ENCODE measurements around the gene SRCAP.

Gene SRCAP

DNA sequence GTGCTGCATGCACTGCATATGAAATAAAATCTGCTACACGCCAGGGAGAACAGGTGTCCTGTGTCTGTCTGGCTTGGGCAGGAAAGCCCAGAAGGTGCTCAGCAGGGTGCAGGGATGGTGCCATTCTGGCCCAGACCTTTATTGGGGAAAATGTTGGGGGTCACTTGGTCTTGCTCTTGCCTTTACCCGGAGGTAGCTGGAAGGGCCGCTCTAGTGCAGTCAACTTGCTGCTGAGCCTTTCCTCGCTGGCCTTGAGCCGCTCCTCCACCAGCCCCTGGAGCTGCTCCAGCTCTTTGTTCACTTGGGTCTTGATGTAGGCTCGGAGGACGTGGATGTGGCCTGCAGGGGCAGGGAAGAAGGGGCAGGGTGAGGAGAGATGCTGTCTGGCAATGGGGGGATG lies 58.3 kb downstream of the SRCAP start:
- no peak for DNase-seq (ENCODE audit: low read depth)

DNA sequence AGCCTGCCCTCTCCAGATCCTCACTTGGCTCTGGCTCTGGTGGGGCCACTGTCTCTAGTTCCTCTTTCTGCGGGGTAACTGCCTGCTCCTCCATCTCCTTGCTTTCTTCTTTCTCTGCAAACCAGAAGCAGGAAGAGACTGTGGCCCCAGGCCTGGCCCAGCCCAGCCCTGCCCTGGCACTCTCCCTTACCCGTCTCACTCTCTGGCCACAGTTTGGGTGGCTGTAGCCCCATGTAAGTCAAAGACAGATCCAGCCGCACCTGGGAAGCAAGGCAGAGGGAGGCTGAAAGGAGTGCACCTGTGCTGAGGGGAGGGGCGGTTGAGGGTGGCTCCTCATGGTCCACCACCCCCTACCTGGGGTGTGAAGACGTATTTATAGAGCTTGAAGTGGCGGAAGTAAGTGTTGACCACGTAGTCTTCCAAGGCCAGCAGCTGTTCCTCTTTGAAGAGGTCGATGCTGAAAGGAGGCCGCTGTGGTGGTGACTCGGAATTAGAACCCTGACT lies 60.1 kb downstream of the SRCAP start:
- DNase-seq (ENCODE audit: low read depth), result peak; percentile 29

DNA sequence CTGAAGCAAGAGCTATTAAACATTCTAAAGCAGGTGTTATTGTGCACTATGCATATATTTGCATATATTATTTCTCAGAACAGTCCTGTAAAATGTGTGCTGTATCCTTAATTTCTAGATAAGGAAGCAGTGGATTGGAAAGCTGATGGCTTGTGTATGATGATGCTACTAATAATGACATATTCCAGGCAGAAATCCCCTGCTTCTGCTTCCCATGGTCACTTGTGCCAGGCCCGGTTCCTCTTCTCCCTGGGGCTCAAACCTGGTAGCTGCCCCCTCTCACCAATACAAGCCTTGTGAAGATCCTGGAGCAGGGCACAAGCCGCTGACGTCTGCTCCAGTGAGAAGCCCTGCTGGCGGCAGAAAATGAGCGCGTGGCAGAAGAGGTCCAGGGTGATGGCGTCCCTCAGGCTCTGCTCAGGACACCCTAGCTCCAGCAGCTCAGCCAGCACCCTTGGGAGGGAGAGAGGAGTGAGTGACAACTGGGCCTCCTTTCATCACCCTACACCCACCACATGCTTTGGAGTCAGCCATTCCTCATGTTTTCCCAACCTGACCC lies 61.1 kb downstream of the SRCAP start:
- DNase-seq (ENCODE audit: low read depth), result no peak

DNA sequence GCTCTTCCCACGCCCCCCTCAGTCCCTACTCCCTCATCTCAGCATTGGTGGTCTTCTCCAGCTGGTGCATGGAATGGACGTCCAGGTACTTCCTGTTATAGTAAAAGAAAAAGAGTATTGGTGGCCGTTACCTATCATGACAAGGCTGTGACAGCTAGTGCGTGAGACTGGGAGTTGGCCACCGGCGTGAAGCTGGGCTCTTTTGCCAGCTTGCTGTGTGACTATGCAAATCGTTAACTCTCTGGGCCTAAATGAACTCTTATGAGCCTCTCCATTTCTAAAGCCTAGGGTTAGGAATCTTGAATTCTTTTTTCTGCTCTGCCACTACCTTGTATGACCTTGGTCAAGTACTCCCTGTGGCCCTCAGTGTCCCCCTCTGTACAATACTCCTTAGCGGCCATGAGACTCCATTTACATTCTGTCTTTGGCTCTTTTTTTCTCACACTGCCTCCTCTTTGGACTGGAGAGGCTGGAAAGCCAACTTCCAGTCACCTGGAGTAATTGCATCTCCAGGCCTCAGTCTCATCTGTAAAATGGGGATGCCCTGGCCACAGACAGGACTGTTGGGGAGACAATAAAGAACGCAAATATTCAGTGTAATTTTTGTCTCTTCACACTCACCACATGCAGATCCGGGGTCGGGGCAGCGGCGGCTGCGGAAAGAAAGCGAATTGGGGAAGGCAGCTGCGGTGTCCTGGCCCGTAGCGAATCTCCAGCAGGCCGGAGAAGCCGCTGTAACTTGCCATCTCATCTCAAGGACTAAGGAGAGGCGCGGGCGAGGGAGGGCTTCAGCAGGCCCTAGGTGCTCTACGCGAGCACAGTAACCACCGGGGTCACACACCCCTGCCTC lies 61.8 kb downstream of the SRCAP start:
- no peak for DNase-seq (ENCODE audit: low read depth)

DNA sequence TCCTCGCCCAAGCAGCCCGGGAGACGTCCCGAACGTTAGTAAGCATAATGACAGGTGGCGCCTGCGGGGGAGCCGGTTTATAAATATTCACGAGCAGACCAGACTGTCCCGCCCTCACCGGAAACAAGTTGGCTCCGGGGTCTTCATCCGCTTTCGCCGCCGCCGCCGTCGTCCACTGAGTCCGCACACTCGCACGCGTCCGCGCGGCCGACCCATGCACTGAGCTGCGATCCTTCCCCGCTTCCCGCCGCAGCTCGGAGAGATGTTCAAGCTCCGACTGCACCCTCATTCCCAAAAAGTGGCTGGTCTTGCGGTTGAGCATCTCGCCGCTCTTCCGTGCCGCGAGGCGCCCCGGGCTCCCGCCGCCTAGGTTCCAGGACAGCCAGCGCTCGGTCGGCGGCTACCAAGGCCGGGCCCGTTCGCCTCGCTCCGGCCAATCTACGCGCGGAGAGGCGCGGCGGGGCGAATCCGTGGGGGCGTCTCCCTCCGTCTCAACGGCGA lies 62.5 kb downstream of the SRCAP start:
- peak; percentile 36 for DNase-seq (ENCODE audit: low read depth)

DNA sequence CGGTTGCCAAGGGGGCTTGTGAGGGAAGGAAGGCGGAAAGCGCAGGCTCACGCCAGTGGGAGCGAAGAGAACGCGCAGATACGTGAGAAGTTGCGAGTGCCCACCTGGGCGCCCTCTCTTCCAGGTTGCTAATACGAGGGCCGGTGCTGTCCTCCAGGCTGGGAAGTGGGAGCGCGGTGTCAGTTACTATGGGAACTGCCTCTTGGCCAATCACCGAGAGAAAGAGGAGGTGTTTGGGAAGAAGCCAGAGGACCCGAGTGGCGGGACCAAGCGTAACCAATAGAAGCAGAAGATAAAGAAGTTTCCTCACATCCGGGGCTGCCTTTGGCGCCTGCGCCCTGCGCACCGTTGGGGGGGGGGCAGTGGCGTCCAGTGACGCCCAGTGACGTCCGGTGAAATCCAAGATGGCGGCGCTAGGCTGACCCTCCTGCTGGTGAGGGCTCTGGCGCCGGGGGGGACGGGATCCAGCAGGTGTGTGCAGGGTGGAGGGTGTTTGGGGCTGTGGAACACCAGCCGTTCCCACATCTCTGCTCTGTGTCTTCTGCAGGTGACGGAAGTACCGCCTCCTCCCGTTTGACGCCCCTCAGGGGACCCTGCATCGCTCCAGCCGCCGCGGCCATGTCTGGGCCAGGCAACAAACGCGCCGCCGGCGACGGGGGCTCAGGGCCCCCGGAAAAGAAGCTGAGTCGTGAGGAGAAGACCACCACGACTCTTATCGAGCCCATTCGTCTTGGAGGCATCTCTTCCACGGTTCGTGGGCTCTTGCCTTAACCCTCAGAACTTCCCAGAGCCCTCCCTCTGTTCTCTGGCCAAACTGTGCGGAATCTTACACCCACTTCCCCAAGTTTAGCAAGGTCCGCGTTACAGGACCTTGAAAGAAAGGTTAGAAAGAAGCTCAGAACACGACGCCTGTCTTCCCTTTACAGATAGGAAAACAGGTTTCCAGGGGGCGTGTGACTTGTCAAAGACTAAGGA lies 63.2 kb downstream of the SRCAP start, which contains the start of the genes CFAP119 and RNF40:
TSS of gene CFAP119 (minus strand) at position 135 of the 975 bp plus-strand sequence. CDS start 314 bp downstream, outside the sequence.
TSS of gene RNF40 (plus strand) at position 395 of the 975 bp plus-strand sequence. CDS start at position 619, 224 bp downstream.
- DNase-seq (ENCODE audit: low read depth), result peak; percentile 88

DNA sequence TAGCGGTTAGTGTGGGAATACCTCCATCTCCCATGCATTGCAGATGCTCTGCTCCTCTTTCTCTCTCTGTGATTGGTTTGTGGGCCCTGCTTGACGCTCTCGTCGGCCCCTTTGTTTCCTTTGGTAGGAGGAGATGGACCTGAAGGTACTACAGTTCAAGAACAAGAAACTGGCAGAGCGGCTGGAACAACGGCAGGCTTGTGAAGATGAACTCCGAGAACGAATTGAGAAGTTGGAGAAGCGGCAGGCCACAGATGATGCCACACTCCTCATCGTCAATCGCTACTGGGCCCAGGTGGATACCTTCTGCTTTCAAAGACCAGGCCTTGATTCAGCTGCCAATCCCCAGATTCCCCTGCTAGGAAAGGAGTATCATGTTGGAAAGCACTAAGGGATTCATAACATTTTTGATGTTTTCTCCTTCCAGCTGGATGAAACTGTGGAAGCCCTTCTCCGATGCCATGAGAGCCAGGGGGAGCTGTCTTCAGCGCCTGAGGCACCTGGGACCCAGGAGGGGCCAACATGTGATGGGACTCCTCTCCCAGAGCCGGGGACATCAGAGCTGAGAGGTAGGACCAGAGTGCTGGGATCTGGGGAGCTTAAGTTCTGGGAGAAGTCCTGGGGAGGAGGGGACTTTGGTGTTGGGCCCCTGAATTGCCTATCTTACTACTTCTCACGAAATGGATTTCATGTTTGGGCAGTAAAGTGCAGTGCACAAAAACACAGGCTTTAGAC lies 64.2 kb downstream of the SRCAP start:
- no peak for DNase-seq (ENCODE audit: low read depth)

DNA sequence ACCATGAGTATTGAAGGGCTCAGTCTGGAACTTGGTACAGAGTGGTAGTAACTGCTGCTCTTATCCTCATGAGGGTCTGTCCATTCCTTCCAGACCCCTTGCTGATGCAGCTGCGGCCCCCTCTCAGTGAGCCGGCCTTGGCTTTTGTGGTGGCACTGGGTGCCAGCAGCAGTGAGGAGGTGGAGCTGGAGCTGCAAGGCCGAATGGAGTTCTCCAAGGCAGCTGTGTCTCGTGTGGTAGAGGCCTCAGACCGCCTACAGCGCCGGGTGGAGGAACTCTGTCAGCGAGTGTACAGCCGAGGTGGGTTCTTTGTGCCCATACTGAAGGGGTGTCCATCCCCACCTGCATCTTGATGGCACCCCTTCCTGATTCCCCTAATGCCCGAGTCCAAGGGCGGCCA lies 65.1 kb downstream of the SRCAP start:
- no peak for DNase-seq (ENCODE audit: low read depth)

DNA sequence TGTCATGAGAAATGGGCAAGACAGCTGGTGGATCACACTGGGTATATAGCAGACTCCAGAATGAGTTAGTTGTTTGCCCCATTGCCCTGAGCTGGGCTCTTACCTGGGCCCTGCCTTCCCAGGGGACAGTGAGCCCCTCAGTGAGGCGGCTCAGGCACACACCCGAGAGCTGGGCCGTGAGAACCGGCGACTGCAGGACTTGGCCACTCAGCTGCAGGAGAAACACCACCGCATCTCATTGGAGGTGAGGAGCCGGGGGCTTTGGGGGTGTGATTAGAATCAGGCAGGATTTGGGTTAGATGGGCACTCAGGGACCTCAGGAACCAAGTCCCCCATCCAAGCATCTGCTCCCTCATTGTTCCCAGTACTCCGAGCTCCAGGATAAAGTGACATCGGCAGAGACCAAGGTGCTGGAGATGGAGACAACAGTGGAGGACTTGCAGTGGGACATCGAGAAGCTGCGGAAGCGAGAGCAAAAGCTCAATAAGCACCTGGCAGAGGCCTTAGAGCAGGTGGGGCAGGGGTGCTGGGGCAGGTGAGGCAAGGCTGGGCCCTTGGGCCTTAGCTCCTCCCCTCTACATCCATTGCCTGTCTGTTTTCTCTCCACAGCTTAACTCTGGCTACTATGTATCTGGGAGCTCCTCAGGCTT lies 66.0 kb downstream of the SRCAP start:
- DNase-seq (ENCODE audit: low read depth), result no peak

DNA sequence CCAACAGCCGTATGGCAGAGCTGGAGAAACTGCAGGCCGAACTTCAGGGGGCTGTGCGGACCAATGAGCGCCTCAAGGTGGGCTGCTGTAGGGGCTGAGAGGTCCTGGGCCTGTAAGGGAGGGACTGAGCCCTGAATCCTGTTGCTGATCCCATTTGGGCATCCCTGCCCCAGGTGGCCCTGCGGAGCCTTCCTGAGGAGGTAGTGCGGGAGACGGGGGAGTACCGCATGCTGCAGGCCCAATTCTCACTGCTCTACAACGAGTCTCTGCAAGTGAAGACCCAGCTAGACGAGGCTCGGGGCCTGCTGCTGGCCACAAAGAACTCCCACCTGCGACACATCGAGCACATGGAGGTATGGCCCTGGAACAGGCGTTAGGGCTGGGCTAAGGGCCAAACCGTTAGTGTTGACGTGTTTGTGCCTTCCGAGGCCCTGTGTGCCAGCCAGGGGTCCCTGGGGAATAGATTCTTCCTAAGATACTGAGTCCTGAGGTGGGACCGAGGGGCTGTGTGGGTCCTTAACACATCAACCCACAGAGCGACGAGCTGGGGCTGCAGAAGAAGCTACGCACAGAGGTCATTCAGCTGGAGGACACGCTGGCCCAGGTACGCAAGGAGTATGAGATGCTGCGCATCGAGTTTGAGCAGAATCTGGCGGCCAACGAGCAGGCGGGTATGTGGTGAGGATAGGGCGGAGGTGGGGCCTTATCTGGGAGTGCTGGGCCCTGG lies 67.4 kb downstream of the SRCAP start:
- DNase-seq (ENCODE audit: low read depth), result no peak

DNA sequence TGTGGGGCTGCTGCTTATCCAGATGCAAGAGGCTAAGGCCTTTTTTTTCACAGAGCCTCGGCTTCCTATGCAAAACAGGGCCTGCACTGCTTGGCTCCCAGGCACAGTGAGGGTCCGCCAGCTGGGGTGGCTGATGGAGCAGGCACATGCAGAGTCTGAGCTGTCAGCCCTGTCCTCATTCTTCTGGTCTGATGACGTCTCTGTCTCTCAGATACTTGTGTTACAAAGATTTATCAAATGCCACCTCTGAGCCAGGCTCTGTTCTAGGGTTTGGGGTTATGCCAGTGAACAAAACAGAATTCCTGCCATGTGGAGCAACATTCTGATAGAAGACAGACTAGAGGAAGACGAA lies 67.9 kb downstream of the SRCAP start:
- no peak for DNase-seq (ENCODE audit: low read depth)

DNA sequence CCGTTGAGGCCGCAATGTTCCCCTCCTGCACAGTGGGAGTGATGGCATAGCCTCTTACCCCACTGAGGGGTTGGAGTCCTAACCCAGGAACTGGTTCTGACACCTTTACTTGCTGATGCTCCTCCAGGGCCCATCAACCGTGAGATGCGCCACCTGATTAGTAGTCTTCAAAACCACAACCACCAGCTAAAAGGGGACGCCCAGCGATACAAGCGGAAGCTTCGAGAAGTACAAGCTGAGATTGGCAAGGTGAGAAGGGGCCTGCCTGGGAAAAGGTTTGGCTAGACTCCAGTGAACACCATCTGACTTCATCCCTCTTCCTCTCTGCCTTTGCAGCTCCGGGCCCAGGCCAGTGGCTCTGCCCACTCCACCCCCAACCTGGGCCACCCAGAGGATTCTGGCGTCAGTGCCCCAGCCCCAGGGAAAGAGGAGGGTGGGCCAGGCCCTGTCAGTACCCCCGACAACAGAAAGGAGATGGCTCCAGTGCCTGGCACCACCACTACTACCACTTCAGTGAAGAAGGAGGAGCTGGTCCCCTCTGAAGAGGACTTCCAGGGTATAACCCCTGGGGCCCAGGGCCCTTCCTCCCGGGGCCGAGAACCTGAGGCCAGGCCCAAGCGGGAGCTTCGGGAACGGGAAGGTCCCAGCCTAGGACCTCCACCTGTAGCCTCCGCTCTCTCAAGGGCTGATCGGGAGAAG lies 68.9 kb downstream of the SRCAP start:
- DNase-seq (ENCODE audit: low read depth), result no peak

DNA sequence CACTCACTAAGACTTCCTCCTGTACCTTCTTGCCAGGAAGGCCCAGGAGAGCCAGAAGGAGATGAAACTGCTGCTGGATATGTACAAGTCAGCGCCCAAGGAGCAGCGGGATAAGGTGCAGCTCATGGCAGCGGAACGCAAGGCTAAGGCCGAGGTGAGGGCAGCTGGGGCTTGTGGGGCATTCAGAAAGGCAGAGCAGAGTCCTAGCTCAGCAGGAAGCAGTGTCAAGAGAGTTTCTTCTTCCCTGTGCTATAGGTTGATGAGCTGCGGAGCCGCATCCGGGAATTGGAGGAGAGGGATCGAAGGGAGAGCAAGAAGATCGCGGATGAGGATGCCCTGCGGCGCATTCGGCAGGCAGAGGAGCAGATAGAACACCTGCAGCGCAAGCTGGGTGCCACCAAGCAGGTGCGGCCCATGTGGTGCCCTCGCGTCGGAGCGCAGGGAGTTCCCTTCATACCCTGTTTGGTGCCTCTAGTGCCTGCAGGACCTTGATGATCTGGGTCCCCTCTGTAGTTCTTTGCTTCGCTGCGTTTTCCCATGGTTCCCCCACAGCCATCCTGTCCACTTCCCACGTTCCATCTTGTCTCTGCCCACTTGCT lies 69.7 kb downstream of the SRCAP start:
- DNase-seq (ENCODE audit: low read depth), result no peak

DNA sequence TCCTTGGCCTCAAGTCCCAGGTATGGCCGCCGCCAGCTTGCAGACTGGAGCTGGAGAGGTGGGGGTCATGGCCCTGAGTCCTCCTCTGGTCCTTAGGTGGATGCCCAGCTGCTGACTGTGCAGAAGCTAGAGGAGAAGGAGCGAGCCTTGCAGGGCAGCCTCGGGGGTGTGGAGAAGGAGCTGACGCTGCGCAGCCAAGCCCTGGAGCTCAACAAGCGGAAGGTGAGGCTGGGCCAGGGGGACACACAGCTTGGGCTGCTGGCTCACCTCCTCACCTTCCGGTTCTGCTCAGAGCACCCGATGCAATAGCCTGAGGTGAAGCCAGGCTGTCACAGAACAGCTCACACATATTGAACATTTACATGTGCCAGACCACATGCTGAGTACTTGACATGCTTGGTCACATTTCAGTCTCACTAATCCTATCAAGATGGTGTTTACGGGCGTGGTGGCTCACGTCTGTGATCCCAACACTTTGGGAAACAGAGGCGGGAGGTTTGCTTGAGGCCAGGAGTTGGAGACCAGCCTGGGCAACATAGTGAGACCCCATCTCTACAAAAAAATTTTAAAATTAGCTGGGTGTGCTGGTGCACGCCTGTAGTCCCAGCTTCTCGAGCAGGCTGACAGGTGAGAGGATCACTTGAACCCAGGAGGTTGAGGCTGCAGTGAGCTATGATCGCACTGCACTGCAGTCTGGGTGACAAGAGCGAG lies 70.6 kb downstream of the SRCAP start:
- DNase-seq (ENCODE audit: low read depth), result no peak

DNA sequence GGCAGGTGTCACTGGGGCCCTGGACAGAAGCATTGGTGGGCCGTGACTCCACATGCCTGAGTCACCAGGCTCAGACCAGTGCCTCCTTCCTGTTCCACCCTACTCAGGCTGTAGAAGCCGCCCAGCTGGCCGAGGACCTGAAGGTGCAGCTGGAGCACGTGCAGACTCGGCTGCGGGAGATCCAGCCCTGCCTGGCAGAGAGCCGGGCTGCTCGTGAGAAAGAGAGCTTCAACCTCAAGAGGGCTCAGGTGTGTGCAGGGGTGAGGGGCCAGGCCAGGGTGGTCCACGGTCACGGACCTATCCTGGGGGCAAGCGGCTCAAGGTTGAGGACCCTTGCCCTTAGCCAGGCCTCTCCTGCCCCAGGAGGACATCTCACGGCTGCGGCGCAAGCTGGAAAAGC lies 72.8 kb downstream of the SRCAP start:
- no peak for DNase-seq (ENCODE audit: low read depth)

DNA sequence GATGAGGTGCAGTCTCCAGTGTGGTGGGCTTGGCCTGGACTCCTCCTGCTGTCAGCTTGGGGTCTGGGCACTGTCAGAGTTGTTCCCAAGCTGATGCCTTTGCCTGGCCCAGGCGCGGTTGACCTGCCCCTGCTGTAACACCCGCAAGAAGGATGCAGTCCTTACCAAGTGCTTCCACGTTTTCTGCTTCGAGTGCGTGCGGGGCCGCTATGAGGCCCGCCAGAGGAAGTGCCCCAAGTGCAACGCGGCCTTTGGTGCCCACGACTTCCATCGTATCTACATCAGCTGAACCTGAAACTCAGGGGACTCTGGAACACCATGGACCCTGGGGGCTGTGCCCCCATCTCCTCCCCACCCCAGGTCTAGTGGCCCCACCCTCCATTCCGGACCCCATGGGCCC lies 74.9 kb downstream of the SRCAP start:
- no peak for DNase-seq (ENCODE audit: low read depth)

DNA sequence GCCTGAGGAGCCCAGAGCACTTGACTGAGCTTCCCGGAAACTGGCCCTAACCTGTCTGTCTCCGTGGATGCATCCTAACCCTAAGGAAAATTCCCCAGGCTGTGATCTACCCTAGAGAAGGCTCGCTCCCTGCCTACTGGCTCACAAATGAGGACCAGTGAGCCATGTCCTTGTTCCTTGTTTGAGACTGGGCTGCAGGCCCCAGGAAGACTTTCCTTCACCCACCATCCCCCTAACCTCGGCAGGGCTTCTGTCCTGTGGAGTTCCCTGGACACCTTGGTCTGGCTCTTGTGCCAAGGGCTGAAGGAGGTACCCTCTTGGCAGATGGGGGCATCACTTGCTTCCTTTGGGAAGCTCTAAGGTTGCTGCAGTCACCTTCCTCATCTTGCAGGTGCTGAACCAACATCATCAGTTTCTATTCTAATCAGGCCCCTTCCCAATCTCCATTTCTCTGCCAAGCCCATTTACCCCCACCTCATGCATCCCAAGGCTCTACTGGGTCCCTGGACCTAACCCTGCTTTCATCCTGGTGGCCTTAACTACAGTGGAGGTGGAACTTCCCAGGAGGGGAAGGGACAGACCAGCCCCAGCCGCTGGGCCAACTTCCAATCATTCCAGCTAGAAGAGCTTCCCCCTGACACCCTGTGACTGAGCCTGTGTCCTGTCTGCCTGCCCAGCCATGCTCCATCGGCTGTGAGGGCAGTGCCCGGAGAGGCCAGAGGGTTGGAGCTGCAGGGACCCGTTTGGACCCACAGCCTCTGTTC lies 75.6 kb downstream of the SRCAP start:
- no peak for DNase-seq (ENCODE audit: low read depth)

DNA sequence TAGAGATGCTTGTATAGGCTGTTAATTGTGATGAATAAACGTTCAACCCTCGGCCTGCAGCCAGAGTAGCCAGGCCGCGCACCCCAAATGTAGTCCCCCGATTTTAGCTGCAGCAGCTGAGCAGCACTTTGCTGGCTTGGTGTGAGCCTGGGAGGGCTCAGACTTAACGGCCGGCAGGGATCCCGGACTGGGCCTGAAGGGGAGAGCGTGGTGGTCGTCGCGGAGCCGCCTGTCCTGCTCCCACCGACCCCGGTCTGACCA lies 76.1 kb downstream of the SRCAP start:
- no peak for DNase-seq (ENCODE audit: low read depth)

All from CMK (cell line).